Ascending aorta (tissue), 2 donors: Measurements from ENCODE around the gene PPP1R37. TPM values are rescaled to one million over a fixed set of nuclear protein-coding genes. Genes with fewer than 3 reads are reported as not detected.

Experiments
- DNase-seq, 2 donors: peaks; one replicate each; pipeline ENCODE4 v3.0.0-alpha.2; 2019; ENCODE audit warnings: low spot score in 2 of 2
- H3K27ac ChIP-seq, 2 donors: fragments of 200-600 bp; sonication (generic); one replicate each; pipeline ENCODE4 v1.5.1; 2016 to 2017; ENCODE audit warnings: mild to moderate bottlenecking in 1 of 2
- H3K27me3 ChIP-seq: fragments of 200-600 bp; sonication (generic); one replicate; pipeline ENCODE4 v1.5.1; 2017
- H3K36me3 ChIP-seq, 2 donors: fragments of 200-600 bp; sonication (generic); one replicate each; pipeline ENCODE4 v1.5.1; 2016
- H3K4me1 ChIP-seq, 2 donors: fragments of 200-600 bp; sonication (generic); one replicate each; pipeline ENCODE4 v1.5.1; 2016 to 2017; ENCODE audit warnings: mild to moderate bottlenecking in 1 of 2
- H3K4me3 ChIP-seq, 2 donors: fragments of 200-600 bp; sonication (generic); one replicate each; pipeline ENCODE4 v1.5.1; 2016 to 2017; ENCODE audit warnings: mild to moderate bottlenecking in 1 of 2
- H3K9me3 ChIP-seq, 2 donors: fragments of 200-600 bp; sonication (generic); one replicate each; pipeline ENCODE4 v1.5.1; 2016
- intact Hi-C: fragments of 100-400 bp; cut with DNase I; formaldehyde crosslinking; loops from one replicate; pipeline ENCODE4 v1.15.1; 2023
- total RNA-seq: library from RNA; depleted of rRNA; stranded (reverse); fragments of >200 nt; gene quantifications from one replicate; pipeline ENCODE4 v1.1.0, GENCODE V29; 2016
- TF ChIP-seq, protein P1 (sequence below), 3 experiments: fragments of 200-600 bp in 2 of 3; fragments of 450-650 bp in 1 of 3; sonication (generic) in 2 of 3; IDR thresholded peaks; one replicate each; pipeline ENCODE4 v1.5.1; 2016 to 2019; ENCODE audit warnings: antibody characterized with exemption in 3 of 3, mild to moderate bottlenecking in 1 of 3, moderate library complexity in 1 of 3

Gene PPP1R37
- total RNA-seq, 1 donor from 2014 or later, result 17.6 TPM

DNA sequence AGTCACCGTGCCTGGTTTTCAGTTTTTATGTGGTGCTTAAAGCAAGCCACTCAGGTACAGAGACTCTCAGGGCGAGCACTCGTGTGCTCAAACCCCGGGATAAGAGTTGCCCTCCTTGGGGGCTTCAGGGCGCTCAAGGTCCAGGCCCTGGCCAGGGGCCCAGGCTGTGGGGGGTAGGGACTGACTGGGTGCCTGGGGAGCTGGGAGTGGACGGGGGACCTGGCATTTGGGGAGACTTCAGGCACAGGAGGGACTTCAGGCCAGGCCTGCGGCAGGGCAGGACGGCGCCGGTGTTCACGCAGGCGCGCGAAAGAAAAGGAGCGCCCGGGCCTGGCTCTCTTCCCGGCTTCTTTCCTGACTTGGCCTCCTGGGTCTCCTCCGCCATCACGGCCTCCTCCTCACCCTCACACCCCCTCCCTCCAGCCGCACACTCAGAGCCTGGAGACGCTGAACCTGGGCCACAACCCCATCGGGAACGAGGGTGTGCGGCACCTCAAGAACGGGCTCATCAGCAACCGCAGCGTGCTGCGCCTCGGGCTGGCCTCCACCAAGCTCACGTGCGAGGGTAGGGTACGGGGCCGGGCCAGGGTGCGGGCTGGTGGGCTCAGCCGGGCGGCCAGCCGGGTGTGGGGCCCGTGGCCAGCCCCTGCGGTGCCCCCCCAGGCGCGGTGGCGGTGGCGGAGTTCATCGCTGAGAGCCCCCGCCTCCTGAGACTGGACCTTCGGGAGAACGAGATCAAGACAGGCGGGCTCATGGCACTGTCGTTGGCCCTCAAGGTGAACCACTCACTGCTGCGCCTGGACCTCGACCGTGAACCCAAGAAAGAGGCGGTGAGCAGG is 51.7 kb downstream of the PPP1R37 start:
- H3K27ac ChIP-seq, result no peak overlapping the region
- H3K36me3 ChIP-seq, result peaks cover 52 to 57% of the 10 kb centered on the region in 2 donors
- TF ChIP-seq, protein P1, sequence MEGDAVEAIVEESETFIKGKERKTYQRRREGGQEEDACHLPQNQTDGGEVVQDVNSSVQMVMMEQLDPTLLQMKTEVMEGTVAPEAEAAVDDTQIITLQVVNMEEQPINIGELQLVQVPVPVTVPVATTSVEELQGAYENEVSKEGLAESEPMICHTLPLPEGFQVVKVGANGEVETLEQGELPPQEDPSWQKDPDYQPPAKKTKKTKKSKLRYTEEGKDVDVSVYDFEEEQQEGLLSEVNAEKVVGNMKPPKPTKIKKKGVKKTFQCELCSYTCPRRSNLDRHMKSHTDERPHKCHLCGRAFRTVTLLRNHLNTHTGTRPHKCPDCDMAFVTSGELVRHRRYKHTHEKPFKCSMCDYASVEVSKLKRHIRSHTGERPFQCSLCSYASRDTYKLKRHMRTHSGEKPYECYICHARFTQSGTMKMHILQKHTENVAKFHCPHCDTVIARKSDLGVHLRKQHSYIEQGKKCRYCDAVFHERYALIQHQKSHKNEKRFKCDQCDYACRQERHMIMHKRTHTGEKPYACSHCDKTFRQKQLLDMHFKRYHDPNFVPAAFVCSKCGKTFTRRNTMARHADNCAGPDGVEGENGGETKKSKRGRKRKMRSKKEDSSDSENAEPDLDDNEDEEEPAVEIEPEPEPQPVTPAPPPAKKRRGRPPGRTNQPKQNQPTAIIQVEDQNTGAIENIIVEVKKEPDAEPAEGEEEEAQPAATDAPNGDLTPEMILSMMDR (IDR thresholded peaks at IDR 0.05), result no peak
- no peaks in the 10 kb centered on the region for H3K4me1 ChIP-seq
- no peaks in the 10 kb centered on the region for H3K27me3 ChIP-seq
- no peak overlapping the region for H3K4me3 ChIP-seq
- no peaks in the 10 kb centered on the region for H3K9me3 ChIP-seq
- no peak for DNase-seq
- intact Hi-C loops, result no loop called here

DNA sequence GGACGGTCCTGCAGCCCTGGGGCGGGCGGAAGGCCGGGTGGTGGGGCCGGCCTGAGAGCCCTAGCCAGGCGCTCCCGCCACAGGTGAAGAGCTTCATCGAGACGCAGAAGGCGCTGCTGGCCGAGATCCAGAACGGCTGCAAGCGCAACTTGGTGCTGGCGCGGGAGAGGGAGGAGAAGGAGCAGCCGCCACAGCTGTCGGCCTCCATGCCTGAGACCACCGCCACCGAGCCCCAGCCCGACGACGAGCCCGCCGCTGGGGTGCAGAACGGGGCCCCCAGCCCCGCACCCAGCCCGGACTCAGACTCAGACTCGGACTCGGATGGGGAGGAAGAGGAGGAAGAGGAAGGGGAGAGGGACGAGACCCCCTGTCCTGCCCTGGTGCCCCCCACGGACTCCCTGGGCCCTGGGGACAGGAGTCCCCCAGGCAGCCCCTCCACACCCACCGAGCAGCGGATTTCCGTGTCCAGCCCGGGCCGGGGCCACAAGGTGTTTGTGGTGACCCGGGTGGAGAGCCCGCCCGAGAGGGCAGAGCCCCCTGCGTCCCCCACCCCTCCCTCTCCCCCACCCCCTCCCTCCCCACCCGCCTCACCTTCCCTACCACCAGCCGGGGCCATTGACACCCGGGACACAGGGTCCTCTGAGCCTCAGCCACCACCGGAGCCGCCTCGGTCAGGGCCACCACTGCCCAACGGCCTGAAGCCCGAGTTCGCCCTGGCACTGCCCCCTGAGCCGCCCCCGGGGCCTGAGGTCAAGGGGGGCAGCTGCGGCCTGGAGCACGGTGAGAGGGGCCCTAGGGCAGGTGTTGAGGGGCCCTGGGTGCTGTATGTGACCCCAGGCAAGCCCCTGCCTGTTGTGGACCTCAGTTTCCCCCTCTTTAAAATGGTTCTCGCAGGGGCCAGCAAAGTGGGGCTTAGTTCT is 52.6 kb downstream of the PPP1R37 start:
- no peaks in the 10 kb centered on the region for H3K4me1 ChIP-seq
- H3K27me3 ChIP-seq, result no peaks in the 10 kb centered on the region
- no peak overlapping the region for H3K4me3 ChIP-seq
- H3K36me3 ChIP-seq, result peaks cover 52 to 57% of the 10 kb centered on the region in 2 donors
- intact Hi-C loops, result no loop called here
- TF ChIP-seq, protein P1 (IDR thresholded peaks at IDR 0.05), result no peak
- no peaks in the 10 kb centered on the region for H3K9me3 ChIP-seq
- DNase-seq, result no peak
- no peak overlapping the region for H3K27ac ChIP-seq

DNA sequence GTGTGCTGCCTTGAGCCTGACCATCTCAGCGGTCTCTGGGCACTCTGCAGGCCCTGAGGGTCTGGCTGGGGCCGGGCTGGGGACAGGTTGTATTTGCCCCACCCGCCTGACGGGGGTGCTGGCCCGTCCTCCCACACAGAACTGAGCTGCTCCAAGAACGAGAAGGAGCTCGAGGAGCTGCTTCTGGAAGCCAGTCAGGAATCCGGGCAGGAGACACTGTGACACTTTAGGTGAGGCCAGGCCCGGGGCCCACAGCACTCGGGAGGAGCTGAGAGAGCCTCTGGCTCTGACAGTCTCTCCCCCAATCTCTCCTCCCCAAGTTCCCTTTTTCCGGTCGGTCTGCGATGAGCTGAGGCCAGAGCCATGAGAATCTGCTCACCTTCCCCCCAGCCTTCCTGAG is 53.3 kb downstream of the PPP1R37 start:
- H3K27ac ChIP-seq, result no peak overlapping the region
- no peaks in the 10 kb centered on the region for H3K9me3 ChIP-seq
- H3K27me3 ChIP-seq, result peaks cover 2% of the 10 kb centered on the region
- intact Hi-C loops, result no loop called here
- no peak for DNase-seq
- no peak overlapping the region for H3K4me3 ChIP-seq
- TF ChIP-seq, protein P1 (IDR thresholded peaks at IDR 0.05), result no peak
- H3K36me3 ChIP-seq, result peaks cover 47 to 50% of the 10 kb centered on the region in 2 donors
- H3K4me1 ChIP-seq, result no peaks in the 10 kb centered on the region

DNA sequence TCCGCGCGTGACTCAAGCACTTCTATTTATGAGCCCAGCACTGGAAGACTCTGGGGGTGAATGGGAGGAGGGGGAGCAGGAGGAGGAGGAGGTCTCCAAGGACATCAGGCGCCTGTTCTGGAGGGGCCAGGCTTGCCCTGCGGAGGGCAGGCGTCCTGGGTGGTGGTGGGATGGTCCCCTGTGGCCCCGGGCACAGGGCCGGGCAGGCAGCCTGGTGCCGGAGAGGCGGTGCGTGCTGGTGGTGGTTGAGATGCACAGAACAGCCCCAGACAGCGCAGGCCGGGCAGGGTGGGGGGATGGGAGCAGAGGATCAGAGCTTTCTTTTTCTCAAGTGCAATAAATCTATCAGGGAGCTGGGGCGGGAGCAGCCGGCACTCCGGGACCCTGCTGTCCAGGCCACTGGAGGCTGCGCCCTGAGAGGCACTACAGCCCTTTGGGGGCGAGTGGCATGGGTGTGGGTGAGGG is 53.8 kb downstream of the PPP1R37 start:
- Histone ChIP-seq H3K27ac (no peak overlapping the region), H3K27me3 (peaks cover 7% of the 10 kb centered on the region), H3K4me1 (peaks cover under 1% of the 10 kb centered on the region in 2 donors), H3K9me3 (no peaks in the 10 kb centered on the region), H3K4me3 (no peak overlapping the region), H3K36me3 (peaks cover 44 to 45% of the 10 kb centered on the region in 2 donors)
- TF ChIP-seq, protein P1 (IDR thresholded peaks at IDR 0.05), result no peak
- intact Hi-C loops, result no loop called here
- DNase-seq, result no peak

DNA sequence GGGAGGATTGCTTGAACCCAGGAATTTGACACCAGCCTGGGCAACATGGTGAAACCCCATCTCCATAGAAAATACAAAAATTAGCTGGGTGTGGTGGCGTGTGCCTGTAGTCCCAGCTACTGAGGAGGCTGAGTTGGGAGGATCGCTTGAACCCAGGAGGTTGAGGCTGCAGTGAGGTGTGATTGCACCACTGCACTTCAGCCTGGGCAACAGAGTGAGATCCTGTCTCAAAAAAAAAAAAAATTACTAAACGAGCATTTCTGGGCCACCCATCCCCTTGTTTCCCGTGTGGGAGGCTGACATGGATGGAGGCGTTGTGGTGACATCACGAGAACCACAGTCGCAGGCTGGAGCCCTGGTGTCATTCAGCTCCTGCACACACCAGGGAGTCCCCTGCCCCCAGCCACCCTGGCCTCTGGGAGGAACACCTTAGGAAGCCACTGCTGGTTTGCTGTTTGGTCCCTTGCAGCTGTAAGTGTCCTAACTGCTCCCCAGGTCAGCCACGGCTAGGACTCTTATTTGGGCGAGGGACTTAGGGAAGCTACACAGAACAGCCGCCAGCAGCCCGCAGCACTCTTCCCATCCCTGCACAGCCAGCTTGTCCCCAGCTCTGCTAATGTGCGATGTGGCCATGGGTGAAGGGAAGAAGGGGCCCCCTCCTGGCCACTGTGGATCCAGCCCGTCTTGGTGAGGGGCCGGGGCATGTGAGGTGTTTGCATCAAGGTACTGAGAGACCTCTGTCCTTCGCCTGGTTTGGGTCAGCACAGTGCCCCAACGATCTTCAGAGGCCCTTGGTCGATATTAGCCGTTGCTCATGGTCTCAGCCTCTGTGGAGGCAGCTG is 55.1 kb downstream of the PPP1R37 start:
- Histone ChIP-seq H3K4me1 (peaks cover 9 to 13% of the 10 kb centered on the region in 2 donors), H3K27me3 (peaks cover 12% of the 10 kb centered on the region), H3K9me3 (no peaks in the 10 kb centered on the region), H3K36me3 (peaks cover 32 to 33% of the 10 kb centered on the region in 2 donors), H3K4me3 (no peak overlapping the region), H3K27ac (no peak overlapping the region)
- DNase-seq, result no peak
- intact Hi-C loops, result no loop called here
- TF ChIP-seq, protein P1 (IDR thresholded peaks at IDR 0.05), result no peak
